WTC11 (cell line): ENCODE data around the gene MYO18B. TPM values are rescaled to one million over a fixed set of nuclear protein-coding genes. Genes with fewer than 3 reads are reported as not detected.
A peak's percentile ranks its signal among the peaks of the same experiment; 100 is the strongest.

Experiments
- ATAC-seq: fragments of 200-7000 bp; cut with Tn5 transposase; 2 replicates; pipeline ENCODE4 v1.10.0; 2021; ENCODE audit warnings: mild to moderate bottlenecking, moderate library complexity
- Bru-seq: library from RNA; stranded (reverse); fragments of 400-500 nt; gene quantifications from one replicate; lab custom pipeline; 2021; lab: Mats Ljungman, UMichigan
- CTCF ChIA-PET: fragments of 300-600 bp; sonication (Branson Sonifier 250); formaldehyde crosslinking; loops from one replicate; lab custom pipeline; 2021; ENCODE audit warnings: antibody characterized with exemption; lab: Charles Lee
- POLR2A ChIA-PET: fragments of 350-600 bp; sonication (Branson Sonifier 250); formaldehyde crosslinking; loops from one replicate; lab custom pipeline; 2021; ENCODE audit warnings: antibody characterized with exemption; lab: Charles Lee
- DNase-seq: peaks from one replicate; pipeline ENCODE4 v3.0.0; 2021; ENCODE audit warnings: low spot score
- H3K27ac Mint-ChIP-seq: 2 replicates; pipeline ENCODE4 v1.8.0; 2021; ENCODE audit warnings: mixed read lengths
- H3K27me3 Mint-ChIP-seq: 2 replicates; pipeline ENCODE4 v1.8.0; 2021; ENCODE audit warnings: low read depth, mild to moderate bottlenecking, moderate library complexity, mixed read lengths
- H3K36me3 Mint-ChIP-seq: 2 replicates; pipeline ENCODE4 v1.8.0; 2021; ENCODE audit warnings: mixed read lengths
- H3K4me1 Mint-ChIP-seq: 2 replicates; pipeline ENCODE4 v1.8.0; 2022; ENCODE audit warnings: mixed read lengths
- H3K4me3 Mint-ChIP-seq: 2 replicates; pipeline ENCODE4 v1.8.0; 2021; ENCODE audit warnings: mild to moderate bottlenecking, moderate library complexity, mixed read lengths
- H3K9me3 Mint-ChIP-seq: 2 replicates; pipeline ENCODE4 v1.8.0; 2021; ENCODE audit warnings: mixed read lengths
- ATF1 ChIP-seq: sonication (generic); formaldehyde crosslinking; IDR thresholded peaks from 2 replicates; pipeline ENCODE4 v1.8.1; 2023; ENCODE audit warnings: mild to moderate bottlenecking, moderate library complexity, missing genetic modification reagents
- CBFB ChIP-seq: sonication (generic); formaldehyde crosslinking; IDR thresholded peaks from 2 replicates; pipeline ENCODE4 v1.8.1; 2022; ENCODE audit warnings: mild to moderate bottlenecking, low read depth, missing genetic modification reagents
- EMX1 ChIP-seq: fragments of 250-450 bp; sonication (Bioruptor Pico); IDR thresholded peaks from 2 replicates; pipeline ENCODE4 v1.8.0; 2021; ENCODE audit warnings: mild to moderate bottlenecking
- ESRRA ChIP-seq: sonication (generic); formaldehyde crosslinking; IDR thresholded peaks from 2 replicates; pipeline ENCODE4 v1.8.1; 2022; ENCODE audit warnings: mild to moderate bottlenecking, missing genetic modification reagents, borderline replicate concordance
- ETV6 ChIP-seq: sonication (generic); formaldehyde crosslinking; IDR thresholded peaks from 2 replicates; pipeline ENCODE4 v1.8.1; 2022; ENCODE audit warnings: mild to moderate bottlenecking, missing genetic modification reagents
- FOXP1 ChIP-seq: sonication (generic); formaldehyde crosslinking; IDR thresholded peaks from 2 replicates; pipeline ENCODE4 v1.8.0; 2022; ENCODE audit warnings: missing genetic modification reagents, mild to moderate bottlenecking, moderate library complexity, borderline replicate concordance
- GRHL2 ChIP-seq: fragments of 250-450 bp; sonication (Bioruptor Pico); IDR thresholded peaks from 2 replicates; pipeline ENCODE4 v1.8.0; 2022; ENCODE audit warnings: mild to moderate bottlenecking, moderate library complexity; ENCODE audit not compliant: insufficient replicate concordance, severe bottlenecking
- HMGA2 ChIP-seq: fragments of 250-450 bp; sonication (Bioruptor Pico); IDR thresholded peaks from 2 replicates; pipeline ENCODE4 v1.4.0; 2021; ENCODE audit warnings: mild to moderate bottlenecking, moderate library complexity
- IRF2 ChIP-seq: sonication (generic); formaldehyde crosslinking; IDR thresholded peaks from 2 replicates; pipeline ENCODE4 v1.8.0; 2022; ENCODE audit warnings: low read depth, missing genetic modification reagents, borderline replicate concordance
- NFE2L1 ChIP-seq: sonication (generic); formaldehyde crosslinking; IDR thresholded peaks from 2 replicates; pipeline ENCODE4 v1.8.1; 2023; ENCODE audit warnings: missing genetic modification reagents
- SP1 ChIP-seq: sonication (generic); formaldehyde crosslinking; conservative IDR thresholded peaks from 2 replicates; pipeline ENCODE4 v1.8.1; 2022; ENCODE audit warnings: missing genetic modification reagents
- TEAD4 ChIP-seq: sonication (generic); formaldehyde crosslinking; IDR thresholded peaks from 2 replicates; pipeline ENCODE4 v1.8.0; 2022; ENCODE audit warnings: mild to moderate bottlenecking, missing genetic modification reagents
- ZBTB21 ChIP-seq: sonication (generic); formaldehyde crosslinking; IDR thresholded peaks from 2 replicates; pipeline ENCODE4 v1.8.1; 2023; ENCODE audit warnings: mild to moderate bottlenecking, missing genetic modification reagents, borderline replicate concordance
- ZNF232 ChIP-seq: sonication (generic); formaldehyde crosslinking; IDR thresholded peaks from 2 replicates; pipeline ENCODE4 v1.8.0; 2022; ENCODE audit warnings: mild to moderate bottlenecking, missing genetic modification reagents
- long read RNA-seq, 3 experiments: library from RNA in 1 of 3; library from capped mRNA in 1 of 3; library from polyadenylated mRNA in 1 of 3; unstranded in 2 of 3; stranded (forward) in 1 of 3; transcript quantifications; one replicate each; pipeline ENCODE4 v2.0.0, GENCODE V29; 2021
- total RNA-seq: library from RNA; stranded (reverse); gene quantifications from 3 replicates; pipeline ENCODE4 v1.2.3, GENCODE V29; 2021
- TF ChIP-seq, protein P1 (sequence below): fragments of 250-450 bp; sonication (Bioruptor Pico); IDR thresholded peaks from 2 replicates; pipeline ENCODE4 v1.8.0; 2021; ENCODE audit warnings: mild to moderate bottlenecking
- TF ChIP-seq, protein P2 (sequence below): sonication (generic); formaldehyde crosslinking; conservative IDR thresholded peaks from 2 replicates; pipeline ENCODE4 v1.8.1; 2022; ENCODE audit warnings: mild to moderate bottlenecking, missing genetic modification reagents
- TF ChIP-seq, protein P3 (sequence below): fragments of 250-450 bp; sonication (Bioruptor Pico); IDR thresholded peaks from 2 replicates; pipeline ENCODE4 v1.9.0; 2021; ENCODE audit warnings: mild to moderate bottlenecking, borderline replicate concordance
- TF ChIP-seq, protein P4 (sequence below): fragments of 250-450 bp; sonication (Bioruptor Pico); IDR thresholded peaks from 2 replicates; pipeline ENCODE4 v1.9.0; 2021; ENCODE audit warnings: moderate library complexity, mild to moderate bottlenecking, inconsistent platforms, borderline replicate concordance
- TF ChIP-seq, protein P5 (sequence below): sonication (generic); formaldehyde crosslinking; IDR thresholded peaks from 2 replicates; pipeline ENCODE4 v1.8.1; 2023; ENCODE audit warnings: mild to moderate bottlenecking, missing genetic modification reagents, moderate library complexity

MYO18B gene, protein sequence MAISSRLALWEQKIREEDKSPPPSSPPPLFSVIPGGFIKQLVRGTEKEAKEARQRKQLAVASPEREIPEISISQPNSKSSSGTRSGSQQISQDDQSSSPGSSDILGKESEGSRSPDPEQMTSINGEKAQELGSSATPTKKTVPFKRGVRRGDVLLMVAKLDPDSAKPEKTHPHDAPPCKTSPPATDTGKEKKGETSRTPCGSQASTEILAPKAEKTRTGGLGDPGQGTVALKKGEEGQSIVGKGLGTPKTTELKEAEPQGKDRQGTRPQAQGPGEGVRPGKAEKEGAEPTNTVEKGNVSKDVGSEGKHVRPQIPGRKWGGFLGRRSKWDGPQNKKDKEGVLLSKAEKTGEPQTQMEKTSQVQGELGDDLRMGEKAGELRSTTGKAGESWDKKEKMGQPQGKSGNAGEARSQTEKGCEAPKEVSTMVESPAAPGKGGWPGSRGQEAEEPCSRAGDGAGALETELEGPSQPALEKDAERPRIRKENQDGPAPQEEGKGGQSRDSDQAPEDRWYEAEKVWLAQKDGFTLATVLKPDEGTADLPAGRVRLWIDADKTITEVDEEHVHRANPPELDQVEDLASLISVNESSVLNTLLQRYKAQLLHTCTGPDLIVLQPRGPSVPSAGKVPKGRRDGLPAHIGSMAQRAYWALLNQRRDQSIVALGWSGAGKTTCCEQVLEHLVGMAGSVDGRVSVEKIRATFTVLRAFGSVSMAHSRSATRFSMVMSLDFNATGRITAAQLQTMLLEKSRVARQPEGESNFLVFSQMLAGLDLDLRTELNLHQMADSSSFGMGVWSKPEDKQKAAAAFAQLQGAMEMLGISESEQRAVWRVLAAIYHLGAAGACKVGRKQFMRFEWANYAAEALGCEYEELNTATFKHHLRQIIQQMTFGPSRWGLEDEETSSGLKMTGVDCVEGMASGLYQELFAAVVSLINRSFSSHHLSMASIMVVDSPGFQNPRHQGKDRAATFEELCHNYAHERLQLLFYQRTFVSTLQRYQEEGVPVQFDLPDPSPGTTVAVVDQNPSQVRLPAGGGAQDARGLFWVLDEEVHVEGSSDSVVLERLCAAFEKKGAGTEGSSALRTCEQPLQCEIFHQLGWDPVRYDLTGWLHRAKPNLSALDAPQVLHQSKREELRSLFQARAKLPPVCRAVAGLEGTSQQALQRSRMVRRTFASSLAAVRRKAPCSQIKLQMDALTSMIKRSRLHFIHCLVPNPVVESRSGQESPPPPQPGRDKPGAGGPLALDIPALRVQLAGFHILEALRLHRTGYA (N-terminal part only)
- total RNA-seq = 0.55 to 1.4 TPM (median 0.96 TPM) in 3 replicates
- Bru-seq, nascent RNA = percentile 18 among the genes with signal in this experiment
- long read RNA-seq, experiment 1, partial matches to known transcripts = 1 of 2 reads
- long read RNA-seq, experiment 1, other reads (novel, unspliced or antisense) = 1 of 2 reads
- long read RNA-seq, experiment 2 = 0 reads
- long read RNA-seq, experiment 3 = 0 reads

DNA sequence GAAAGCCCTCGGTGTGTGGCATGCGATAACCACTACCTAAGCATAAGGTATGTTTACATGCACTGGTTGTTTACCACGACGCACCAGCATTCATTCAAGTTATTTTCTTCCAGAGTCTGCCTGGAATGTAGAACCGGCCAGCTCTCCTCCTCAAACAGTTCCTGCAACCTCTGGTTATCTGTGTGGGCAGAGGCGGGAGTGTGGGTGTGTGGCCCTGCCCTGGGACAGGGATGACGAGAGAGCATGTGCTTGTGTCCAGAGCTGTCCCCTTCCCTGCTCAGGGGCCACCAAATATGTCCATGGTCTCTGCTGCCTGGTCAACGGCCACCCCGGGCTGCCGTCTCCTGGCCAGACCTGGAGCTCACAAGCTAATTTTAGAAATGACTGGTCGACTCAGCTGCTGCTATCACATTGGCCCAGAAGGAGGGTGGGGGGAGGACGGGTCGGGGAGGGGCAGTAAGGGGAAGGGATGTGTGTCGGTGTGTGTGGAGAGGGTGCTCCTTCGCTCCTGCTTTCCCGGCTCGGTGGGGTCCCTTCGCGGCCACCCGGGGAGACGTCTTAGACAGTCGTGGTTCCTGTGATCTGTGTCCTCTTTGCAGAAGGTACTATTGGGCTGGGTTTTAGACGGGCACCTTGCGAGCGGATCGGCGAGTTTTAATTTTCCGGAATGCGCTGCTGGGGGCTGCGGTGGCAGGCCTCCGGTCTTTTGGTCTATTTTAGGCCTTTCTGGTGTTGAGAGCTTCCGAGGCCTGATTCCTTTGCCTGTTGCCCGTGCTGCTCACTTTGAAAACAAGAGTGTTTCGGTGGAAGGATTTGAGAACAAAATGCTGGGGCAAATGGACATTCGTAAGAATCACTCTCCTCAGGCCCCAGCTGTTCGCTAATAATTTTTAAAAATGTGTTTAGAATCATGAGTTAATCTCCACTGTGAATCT, at the start of gene MYO18B:
MYO18B (plus strand) TSS at position 497 of the 935 bp plus-strand sequence. CDS start 18,905 bp downstream, outside the sequence.
- ATAC-seq (no peak), DNase-seq (no peak)
- CTCF ChIA-PET = interaction anchor here (0.6 to 2.5 kb wide), 2 partner anchors 31 to 408 kb away, joined by 3 to 10 read pairs; no protein-coding TSS in a partner anchor
- H3K27me3 Mint-ChIP-seq = no peaks in the 10 kb centered on the region
- H3K4me1 Mint-ChIP-seq = peaks cover 3% of the 10 kb centered on the region; the same call in 1 of the 2 replicates
- H3K36me3 Mint-ChIP-seq = no peaks in the 10 kb centered on the region
- no peak for TF ChIP-seq FOXP1
- TF ChIP-seq, protein P1, sequence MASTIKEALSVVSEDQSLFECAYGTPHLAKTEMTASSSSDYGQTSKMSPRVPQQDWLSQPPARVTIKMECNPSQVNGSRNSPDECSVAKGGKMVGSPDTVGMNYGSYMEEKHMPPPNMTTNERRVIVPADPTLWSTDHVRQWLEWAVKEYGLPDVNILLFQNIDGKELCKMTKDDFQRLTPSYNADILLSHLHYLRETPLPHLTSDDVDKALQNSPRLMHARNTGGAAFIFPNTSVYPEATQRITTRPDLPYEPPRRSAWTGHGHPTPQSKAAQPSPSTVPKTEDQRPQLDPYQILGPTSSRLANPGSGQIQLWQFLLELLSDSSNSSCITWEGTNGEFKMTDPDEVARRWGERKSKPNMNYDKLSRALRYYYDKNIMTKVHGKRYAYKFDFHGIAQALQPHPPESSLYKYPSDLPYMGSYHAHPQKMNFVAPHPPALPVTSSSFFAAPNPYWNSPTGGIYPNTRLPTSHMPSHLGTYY (CRISPR knock-in tag) = no peak
- no peak for TF ChIP-seq TEAD4 (CRISPR knock-in tag)
- no peak for TF ChIP-seq ETV6 (CRISPR knock-in tag)
- TF ChIP-seq SP1 = no peak
- no peak for TF ChIP-seq ZNF232 (CRISPR knock-in tag)
- TF ChIP-seq CBFB = no peak
- TF ChIP-seq ESRRA (CRISPR knock-in tag) = no peak
- TF ChIP-seq, protein P2, sequence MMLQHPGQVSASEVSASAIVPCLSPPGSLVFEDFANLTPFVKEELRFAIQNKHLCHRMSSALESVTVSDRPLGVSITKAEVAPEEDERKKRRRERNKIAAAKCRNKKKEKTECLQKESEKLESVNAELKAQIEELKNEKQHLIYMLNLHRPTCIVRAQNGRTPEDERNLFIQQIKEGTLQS (CRISPR knock-in tag) = no peak
- TF ChIP-seq ATF1 (CRISPR knock-in tag) = no peak
- TF ChIP-seq EMX1 (CRISPR knock-in tag) = no peak
- no peak for TF ChIP-seq GRHL2 (CRISPR knock-in tag)
- no peak for TF ChIP-seq NFE2L1 (CRISPR knock-in tag)
- TF ChIP-seq ZBTB21 (CRISPR knock-in tag) = no peak
- POLR2A ChIA-PET = no interaction called here
- peaks cover 3% of the 10 kb centered on the region; the same call in 1 of the 2 replicates for H3K9me3 Mint-ChIP-seq
- H3K4me3 Mint-ChIP-seq = no peak within 1 kb of the TSS
- no peak within 1 kb of the TSS for H3K27ac Mint-ChIP-seq

DNA sequence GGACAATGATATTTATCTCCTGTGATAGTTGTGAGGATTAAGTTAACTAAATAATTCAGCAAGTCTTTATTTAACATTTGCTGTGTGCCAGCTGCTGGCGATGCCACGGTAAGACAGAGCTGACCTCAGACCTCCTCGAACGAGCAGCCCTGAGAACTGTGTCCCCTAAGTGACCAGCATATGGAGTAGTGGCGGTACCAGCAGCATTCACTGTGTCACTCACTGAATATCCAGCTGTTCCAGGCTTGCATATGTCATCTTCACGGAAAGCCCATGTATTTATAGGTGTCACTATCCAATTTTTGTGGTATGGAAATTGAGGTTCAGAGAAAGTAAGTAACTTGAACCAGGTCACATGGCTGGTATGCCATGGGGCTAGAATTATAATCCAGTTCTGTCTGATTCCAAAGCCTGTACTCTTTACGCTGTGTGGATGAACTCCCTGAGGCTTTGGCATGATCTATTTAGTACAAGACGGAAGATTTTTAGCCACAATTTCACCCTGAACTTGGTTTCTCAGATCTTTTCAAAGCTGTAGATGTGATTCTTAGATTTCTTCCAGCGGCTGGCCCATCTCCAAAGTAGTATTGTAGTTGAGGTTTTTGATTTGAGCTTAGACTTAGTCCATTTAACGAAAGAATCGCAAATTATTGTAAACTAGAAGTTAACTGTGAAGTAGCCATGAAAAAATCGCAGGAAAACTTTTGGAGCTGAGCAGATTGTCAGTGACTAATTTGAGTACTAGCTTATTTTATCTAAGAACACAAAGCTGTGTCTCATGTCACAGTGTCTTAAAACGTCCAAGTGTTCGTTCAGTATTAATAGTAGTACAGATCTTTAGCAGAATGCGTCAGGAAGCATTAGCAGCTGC, 49.4 kb upstream of the MYO18B start:
- H3K4me3 Mint-ChIP-seq = no peak overlapping the region
- H3K27ac Mint-ChIP-seq = no peak overlapping the region
- POLR2A ChIA-PET = no interaction called here
- TF ChIP-seq, protein P3, sequence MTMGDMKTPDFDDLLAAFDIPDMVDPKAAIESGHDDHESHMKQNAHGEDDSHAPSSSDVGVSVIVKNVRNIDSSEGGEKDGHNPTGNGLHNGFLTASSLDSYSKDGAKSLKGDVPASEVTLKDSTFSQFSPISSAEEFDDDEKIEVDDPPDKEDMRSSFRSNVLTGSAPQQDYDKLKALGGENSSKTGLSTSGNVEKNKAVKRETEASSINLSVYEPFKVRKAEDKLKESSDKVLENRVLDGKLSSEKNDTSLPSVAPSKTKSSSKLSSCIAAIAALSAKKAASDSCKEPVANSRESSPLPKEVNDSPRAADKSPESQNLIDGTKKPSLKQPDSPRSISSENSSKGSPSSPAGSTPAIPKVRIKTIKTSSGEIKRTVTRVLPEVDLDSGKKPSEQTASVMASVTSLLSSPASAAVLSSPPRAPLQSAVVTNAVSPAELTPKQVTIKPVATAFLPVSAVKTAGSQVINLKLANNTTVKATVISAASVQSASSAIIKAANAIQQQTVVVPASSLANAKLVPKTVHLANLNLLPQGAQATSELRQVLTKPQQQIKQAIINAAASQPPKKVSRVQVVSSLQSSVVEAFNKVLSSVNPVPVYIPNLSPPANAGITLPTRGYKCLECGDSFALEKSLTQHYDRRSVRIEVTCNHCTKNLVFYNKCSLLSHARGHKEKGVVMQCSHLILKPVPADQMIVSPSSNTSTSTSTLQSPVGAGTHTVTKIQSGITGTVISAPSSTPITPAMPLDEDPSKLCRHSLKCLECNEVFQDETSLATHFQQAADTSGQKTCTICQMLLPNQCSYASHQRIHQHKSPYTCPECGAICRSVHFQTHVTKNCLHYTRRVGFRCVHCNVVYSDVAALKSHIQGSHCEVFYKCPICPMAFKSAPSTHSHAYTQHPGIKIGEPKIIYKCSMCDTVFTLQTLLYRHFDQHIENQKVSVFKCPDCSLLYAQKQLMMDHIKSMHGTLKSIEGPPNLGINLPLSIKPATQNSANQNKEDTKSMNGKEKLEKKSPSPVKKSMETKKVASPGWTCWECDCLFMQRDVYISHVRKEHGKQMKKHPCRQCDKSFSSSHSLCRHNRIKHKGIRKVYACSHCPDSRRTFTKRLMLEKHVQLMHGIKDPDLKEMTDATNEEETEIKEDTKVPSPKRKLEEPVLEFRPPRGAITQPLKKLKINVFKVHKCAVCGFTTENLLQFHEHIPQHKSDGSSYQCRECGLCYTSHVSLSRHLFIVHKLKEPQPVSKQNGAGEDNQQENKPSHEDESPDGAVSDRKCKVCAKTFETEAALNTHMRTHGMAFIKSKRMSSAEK = no peak
- TF ChIP-seq, protein P4, sequence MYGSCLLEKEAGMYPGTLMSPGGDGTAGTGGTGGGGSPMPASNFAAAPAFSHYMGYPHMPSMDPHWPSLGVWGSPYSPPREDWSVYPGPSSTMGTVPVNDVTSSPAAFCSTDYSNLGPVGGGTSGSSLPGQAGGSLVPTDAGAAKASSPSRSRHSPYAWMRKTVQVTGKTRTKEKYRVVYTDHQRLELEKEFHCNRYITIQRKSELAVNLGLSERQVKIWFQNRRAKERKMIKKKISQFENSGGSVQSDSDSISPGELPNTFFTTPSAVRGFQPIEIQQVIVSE (CRISPR knock-in tag) = no peak
- TF ChIP-seq TEAD4 (CRISPR knock-in tag) (no peak), IRF2 (CRISPR knock-in tag) (no peak), HMGA2 (CRISPR knock-in tag) (no peak)
- TF ChIP-seq, protein P5, sequence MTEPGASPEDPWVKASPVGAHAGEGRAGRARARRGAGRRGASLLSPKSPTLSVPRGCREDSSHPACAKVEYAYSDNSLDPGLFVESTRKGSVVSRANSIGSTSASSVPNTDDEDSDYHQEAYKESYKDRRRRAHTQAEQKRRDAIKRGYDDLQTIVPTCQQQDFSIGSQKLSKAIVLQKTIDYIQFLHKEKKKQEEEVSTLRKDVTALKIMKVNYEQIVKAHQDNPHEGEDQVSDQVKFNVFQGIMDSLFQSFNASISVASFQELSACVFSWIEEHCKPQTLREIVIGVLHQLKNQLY (CRISPR knock-in tag) = no peak

More for the DNA sequence above, 49.4 kb upstream of the MYO18B start:
- DNase-seq (no peak), ATAC-seq (no peak)
- CTCF ChIA-PET = interaction anchor here (1.9 kb wide), 1 partner anchor 149 kb away, joined by 6 read pairs; no protein-coding TSS in a partner anchor
- H3K36me3 Mint-ChIP-seq = peaks cover 16% of the 10 kb centered on the region
- H3K9me3 Mint-ChIP-seq = no peaks in the 10 kb centered on the region
- no peaks in the 10 kb centered on the region for H3K27me3 Mint-ChIP-seq
- peaks cover 12% of the 10 kb centered on the region for H3K4me1 Mint-ChIP-seq
